ENCODE results near the gene ARMC9. TPM values are rescaled to one million over a fixed set of nuclear protein-coding genes. Genes with fewer than 3 reads are reported as not detected.
"Not testable (repeated sequence)": the region's sequence is repeated elsewhere in the genome, so short reads cannot be mapped to it uniquely, and the experiment has no call there.

Gene ARMC9
- total RNA-seq, 1 experiment from 2014 or later: 38.3 TPM

DNA sequence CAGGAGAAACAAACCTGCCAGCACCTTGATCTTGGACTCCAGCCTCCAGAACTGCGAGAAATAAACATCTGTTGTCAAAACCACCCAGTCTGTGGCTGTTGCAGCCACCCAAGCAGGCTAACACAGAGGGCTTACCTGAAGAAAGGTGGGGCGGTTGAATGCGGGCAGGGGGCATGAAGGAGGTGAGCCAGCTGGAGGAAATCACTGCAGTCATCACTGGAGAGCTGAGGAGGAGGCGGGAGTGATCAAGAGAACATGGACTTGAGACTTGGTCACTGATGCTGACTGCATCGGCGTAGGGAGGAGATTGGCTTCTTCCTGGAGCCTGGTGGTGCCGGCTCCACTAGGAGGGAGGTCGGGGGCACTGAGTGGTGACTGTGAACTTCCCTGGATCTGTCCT is 14.6 kb upstream of the ARMC9 start:
- no peak for DNase-seq (ENCODE audit: low read depth)

DNA sequence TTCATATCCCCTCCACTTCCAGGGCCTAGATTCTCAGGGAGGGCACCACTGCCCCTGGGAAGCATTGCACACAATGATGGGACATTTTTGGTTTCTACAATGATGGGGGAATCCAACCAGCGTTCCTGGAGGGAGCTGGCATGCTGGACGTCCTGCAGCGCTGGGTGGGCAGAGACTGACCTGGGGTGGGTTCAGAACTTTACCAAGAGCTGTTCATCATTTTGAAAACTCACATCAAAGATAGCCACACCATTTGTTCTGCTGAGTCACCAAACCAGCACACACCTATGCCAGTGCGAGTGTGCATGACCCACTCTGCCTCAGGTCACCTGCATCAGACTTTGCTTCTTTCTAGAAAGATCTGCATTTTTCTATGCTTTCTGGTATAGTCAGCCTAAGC is 14.1 kb upstream of the ARMC9 start:
- no peak for DNase-seq (ENCODE audit: low read depth)

DNA sequence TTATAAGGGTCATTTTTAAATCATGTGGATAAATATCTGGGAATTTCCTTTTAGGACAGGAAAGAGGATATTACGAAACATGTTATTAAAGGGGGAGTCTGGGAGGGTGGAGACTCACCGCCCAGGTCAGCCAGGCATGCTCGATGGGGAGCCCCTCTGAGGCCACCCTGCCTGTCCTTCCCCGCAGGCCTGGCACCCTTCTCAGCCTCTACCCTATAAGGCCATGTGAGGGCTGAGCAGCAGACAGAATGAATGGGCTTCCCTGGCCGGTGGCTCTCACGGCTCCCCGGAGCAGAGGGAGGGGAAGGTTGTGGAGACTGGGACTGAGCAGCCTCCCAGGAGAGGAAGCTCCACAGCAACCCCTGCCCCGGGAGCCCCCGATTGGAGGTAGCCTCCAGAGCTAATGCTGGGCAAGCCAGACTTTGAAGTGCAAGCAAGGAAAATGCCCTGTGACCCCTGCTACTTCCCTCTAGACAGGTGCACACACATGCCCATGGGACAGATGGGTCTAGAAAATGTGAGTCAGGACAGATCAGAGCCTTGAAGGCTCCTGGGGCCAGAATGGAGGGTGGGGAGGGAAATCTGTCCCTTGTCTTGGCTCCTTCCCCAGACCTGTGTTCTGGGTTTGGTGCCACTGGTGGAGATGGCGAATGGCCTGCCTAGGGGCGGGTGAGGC is 13.2 kb upstream of the ARMC9 start:
- DNase-seq (ENCODE audit: low read depth): no peak

DNA sequence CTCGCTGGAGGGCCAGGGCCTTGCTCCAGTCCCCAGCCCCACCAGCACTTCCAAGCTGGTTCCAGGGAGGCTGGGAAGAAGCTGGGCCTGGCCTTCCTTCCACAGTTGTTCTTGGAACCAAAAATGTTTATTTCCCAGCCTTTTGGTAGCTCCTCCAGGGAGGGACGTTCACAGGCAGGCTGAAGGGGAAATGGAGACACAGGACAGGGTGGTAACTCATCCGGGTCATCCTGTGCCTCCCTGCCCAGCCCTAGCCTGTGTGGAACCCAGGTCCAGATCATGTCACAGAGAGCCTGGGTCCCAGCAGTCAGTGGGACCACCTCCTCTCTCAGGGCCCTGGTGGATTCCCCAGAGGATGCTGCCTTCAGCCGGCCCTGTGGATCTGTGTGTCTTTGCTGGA is 12.5 kb upstream of the ARMC9 start:
- no peak for DNase-seq (ENCODE audit: low read depth)

DNA sequence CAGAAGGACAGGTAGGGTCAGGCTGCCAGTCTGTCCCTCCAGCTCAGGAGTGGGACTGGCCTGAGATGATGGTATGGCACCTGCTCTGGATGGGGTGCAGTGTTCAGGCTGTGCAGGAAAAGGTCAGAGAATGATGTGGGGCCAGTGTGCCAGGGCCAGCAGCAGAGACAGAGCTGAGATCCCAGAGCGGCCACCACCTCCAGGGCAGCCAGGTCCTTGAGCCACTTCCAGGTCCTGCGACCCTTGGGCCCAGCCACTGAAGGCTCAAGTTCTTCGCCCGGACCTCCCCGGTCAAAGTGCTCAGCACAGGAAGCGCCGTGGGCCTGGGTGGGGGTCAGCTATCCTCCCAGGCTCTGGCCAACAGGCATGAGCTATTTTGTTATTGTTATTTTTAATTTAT is 12.1 kb upstream of the ARMC9 start:
- no peak for DNase-seq (ENCODE audit: low read depth)

DNA sequence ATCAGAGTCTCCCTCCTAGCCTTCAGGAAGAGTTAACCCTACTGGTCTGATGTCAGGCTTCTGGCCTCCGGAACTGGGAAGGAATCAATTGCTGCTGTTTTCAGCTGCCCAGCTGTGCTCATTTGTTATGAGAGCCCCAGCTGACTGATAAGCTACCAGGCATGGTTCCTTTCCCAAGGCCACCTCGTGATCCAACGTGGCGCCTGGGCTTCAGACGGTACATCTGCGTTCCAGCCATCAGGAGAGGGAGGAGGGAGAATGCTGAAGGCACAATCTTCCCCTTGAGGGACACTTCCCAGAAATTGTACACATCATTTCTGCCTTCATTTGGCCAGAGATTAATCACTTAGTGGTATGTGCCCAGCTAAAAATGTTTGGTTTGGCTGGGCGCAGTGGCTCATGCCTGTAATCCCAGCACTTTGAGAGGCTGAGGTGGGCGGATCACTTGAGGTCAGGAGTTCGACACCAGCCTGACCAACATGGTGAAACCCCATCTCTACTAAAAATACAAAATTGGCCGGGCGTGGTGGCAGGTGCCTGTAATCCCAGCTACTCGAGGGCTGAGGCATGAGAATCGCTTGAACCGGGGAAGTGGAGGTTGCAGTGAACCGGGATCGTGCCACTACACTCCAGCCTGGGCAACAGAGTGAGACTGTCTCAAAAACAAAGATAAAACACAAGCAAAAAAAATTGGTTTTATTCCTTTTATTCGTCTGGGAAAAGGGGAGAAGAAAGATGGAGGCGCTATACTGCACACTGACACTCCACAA is 10.5 kb upstream of the ARMC9 start:
- peak; percentile 34 for DNase-seq (ENCODE audit: low read depth)

DNA sequence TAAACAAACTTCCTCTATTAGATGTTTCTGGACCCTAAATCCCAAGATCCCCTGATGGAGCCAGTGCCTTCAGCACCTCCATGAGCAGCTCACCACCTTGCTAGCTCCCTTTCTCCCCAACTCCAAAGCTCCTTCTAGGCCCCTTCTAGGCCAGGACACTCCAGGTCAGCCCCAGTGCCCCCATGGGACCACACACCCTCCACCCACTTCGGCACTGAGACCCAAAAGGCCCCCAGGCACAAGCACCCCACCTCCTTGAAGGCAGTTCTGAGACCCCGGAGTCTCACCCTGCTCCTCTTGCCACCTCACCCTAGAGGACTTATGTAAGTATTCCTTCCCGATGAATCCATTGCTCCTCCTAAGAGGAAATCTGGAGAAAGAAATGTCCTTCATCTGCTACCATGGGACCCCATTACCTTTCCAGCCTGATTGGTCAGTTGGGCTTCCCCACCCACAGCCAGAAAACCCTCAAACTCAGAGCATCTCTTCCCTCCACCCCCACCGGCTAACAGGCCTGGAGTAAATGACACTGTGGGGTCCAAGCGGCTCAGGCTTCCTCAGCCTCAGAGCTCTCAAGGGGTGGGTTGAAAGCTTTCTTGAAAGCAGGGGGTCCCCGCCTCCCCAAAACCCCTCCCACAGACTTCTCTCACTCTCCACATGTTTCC is 9.8 kb upstream of the ARMC9 start:
- no peak for DNase-seq (ENCODE audit: low read depth)

DNA sequence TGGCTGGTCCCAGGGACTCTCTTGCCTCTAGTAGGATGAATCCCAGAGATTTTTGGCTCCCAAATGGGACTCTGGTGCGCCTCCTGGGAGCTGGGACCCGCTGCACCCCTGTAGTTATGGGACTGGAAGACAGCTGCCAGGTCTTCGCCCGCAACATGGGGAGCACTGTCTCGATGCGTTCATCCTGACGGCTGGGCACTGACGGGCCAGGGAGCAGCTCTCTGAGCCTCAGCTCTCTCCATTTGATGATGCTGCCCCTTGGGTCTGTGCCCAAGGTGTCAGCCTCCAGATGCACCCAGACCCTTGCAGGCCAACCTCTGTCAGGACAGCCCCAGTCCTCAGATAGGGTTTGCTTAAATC is 9.3 kb upstream of the ARMC9 start:
- no peak for DNase-seq (ENCODE audit: low read depth)

DNA sequence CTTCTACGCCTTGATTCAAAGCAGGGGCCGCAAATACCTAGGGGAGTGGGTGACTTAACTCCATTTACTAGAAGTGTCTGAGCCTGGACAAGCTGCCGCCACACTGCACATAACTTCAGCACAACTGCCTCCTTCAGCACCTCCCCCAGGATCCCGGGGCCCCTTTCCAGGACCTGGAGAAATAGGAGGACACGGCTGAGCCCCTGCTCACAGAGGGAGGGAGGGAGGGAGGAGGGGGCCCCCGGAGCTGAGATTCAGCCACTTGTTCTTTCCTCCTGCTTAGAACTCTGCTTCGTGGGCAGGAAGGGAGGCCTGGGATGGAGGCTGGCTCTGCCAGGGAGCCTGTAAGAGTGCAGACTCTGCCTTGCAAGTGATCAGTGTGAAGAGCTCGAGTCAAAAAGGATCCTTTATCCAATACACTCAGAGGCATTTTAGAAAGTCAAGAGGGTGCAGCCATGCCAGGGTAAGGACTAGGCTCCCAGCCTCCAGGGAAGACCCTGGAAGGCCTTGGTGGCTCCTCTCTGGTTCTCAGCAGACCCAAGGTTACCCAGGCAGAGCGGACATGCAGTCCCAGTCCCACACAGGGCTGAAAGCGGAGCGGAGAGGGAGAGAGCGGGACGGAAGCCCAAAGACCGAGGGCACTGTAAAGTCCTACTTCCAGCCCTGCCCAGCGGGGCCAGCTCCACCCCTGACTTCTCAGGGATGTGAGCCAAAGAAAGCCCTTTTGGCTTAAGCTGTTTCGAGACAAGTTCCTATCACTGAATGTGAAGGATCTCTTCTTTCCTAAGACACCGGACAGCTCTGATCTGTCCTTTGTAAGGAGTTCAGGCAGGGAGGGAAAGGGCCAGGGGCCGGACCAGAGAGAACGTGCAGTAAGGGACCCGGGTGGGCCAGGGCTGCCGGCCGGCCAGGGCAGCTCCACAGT is 8.6 kb upstream of the ARMC9 start:
- peak; percentile 17 for DNase-seq (ENCODE audit: low read depth)

DNA sequence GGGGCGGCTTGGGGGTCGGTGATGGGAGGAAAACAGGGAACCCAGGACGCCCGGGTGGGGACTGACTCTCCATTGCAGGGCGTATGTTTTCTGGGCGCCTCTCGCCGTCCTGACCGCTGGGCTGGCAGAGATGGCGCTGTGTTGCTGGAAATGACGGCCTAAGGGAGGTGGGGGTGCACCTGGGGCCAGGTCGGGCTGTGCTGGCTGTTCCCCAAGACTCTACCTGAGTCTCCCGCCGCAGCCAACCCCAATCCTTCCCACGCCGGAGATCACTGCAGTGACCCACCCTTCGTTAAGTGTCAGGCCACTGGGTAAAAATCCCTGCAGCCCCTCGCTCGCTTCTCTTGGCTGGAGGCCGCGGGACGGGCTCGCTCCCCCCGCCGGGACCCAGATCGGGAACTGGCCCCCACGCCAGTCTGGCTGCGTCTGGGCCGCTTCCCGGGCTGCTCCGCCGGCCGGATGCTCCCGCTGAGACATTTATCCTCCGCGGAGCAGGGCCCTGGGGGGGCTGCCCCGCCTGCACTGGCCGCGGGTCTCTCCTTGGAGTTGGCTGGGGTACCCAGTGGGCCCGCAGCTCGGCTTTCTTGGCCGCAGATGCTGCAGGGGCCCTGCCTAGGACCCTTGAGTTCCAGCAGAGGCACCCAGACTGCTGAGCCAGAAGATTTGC is 7.8 kb upstream of the ARMC9 start:
- DNase-seq (ENCODE audit: low read depth): peak; percentile 54

DNA sequence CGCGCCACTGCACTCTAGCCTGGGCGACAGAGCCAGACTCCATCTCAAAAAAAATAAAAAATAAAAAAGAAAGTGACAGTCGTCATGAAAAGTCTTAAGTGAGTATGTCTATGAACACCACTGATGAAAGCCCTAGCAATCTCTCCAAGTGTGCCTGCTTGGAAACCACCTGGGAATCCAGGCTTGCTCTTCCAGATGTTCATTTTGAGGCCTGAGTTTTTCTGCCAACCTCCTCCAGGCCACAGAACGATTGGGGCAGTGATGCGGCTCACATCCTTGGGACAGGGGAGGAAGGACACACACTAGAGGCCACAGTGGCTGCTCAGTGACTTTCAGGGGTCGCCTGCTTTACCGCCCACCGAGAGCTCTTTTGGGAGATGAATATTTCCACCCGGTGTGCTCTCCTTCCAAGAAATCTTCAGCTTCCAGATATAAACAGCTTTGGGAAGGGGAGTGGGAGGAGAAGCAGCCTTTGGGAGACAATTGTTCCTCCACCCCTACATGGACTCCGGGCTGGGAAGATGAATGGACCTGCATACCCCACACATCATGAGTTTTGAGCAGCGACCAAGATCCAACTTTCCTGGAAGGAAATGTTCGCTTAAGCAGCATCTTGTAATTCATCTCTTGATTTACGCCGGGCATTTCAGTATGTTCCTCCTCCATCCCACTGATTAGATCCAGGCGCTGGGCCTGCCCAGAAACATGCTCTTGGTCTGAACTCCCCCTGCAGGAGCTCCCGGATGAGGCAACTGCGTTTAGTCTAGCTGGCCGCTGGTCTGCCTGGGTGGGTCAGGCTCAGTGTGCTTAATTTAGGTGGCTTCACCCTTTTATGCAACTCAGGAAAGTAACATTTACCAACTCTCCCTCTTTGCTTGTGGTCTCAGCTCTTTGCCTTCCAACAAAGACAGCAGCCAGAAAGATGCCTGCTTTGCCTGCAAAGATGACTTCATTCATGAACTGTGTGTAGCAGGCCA is 6.2 kb upstream of the ARMC9 start:
- peak; percentile 49 for DNase-seq (ENCODE audit: low read depth)

DNA sequence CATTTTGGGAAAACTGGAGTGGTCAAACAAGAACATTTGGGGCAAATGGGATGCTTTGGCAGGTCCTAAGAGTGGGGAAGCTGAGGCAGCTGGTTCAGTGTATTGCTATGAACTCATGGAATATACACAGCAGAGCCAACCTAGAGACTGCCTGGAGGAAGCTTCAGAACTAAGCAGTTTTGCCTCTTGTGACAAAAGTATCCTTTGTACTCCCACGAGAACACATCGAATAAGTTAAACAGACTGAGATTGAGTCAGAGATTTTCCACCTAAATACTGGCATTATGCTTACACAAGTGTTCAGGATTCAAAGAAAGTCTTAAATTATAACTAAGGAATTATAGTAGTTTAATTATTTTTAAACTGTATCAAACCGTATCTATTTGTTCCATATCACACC is 5.2 kb upstream of the ARMC9 start:
- no peak for DNase-seq (ENCODE audit: low read depth)

DNA sequence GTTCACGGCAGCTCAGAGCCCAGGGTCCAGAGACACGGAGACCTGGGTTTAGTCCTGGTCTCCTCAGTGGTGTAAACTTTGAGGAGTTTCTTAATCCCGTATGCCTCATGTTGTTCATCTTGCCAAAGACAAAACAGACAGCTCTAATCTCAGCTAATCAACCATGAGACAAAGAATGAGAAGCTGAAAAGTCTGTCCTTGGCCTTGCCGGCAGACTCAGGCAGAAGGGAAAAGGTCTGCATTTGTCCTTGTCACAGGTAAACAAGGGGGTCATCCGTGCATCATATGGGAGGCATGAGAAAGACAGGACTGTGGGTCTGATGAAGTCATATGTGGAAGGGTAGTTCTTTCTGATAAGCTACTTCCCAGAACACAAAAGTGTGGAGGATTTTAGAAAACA is 1.8 kb upstream of the ARMC9 start:
- no peak for DNase-seq (ENCODE audit: low read depth)

DNA sequence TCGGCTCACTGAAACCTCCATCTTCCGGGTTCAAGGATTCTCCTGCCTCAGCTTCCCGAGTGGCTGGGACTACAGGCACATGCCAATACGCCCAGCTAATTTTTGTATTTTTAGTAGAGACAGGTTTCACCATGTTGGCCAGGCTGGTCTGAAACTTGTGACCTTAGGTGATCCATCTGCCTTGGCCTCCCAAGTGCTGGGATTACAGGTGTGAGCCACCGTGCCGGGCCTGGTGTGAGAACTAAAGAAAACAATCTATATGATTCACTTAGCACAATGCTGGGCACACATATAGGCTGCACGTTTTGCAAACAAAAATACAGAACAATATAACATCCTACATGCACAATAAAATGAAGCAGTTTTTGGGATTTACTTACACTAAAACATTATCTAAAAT is 1.2 kb upstream of the ARMC9 start:
- DNase-seq (ENCODE audit: low read depth): not testable (repeated sequence)

DNA sequence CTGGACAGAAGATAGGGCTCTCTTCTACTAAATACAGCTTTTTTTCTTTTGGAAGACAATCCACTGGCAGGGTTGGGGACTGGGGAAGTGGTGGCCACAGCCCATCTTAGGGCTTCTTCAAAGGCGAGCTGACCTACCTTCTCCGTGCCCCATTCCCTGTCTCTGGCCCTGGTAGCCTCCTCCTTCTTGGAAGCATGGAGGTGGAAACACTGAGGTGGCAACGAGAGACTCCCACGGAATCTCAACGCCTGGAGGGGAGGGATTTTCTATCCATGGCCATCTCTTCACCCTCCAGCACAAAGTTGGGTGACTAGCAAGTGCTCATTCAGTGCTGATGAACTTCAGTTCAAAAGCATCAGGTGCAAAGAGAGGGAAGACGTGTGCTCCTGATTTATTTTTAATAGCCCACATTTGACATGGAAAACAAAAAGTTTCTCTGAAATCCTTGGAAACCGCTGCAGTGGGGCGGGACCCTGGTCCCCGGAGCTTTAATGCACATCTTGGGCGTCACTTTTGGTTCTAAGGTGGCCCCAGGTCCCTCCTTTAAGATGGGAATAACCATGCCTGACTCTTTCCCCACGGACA is 633 bp upstream of the ARMC9 start:
- no peak for DNase-seq (ENCODE audit: low read depth)

DNA sequence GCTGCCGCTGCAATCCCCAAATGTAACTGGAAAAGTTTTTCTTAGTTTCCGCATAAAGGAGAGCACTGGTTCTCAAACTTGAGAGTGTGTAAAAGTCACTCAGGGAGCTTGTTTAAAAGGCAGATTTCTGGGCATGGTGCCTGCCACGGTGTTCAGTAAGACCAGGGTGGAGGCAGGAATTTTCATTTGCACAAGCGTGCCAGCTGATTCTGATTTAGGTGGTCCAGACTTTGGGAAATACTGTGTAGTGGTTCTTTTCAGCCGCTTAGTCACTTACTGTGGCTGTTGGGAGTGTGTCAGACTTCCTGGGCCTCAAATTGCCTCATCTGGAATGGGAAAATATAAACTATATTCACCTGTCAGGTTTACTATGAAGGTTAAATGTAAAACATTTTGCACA is 788 bp downstream of the ARMC9 start:
- peak; percentile 62 for DNase-seq (ENCODE audit: low read depth)

DNA sequence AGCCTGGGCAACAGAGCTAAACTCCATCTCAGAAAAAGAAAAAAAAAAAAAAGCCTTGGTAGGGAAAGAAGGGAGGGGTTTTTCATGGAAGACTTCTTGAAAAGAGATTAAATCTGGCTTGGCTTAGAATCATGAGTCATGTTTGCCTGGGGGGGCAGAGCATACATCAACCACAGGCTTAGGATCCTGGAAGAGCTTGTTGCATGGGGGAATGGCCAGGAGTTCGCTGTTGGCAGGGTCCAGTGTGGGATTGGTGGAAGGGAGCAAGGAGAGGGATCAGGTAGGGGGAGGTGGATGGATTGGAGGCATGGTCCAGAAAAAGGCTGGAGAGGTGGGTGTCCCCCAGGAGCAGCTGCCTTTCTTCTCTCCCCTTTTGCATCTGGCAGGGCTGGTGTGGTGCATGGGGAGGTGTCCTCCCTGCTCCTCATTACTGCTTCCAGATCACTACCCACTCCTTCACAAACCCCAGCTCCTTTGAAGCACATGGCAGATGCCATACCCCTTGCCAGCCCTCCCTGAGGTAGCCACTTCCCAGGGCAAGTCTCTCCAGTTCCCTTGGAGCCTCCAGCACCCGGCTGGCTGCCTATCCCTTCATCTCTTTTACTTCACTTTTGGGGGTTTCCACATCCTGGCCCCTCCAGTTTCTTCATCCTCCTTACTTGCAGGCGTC is 2.5 kb downstream of the ARMC9 start:
- DNase-seq (ENCODE audit: low read depth): peak; percentile 79

DNA sequence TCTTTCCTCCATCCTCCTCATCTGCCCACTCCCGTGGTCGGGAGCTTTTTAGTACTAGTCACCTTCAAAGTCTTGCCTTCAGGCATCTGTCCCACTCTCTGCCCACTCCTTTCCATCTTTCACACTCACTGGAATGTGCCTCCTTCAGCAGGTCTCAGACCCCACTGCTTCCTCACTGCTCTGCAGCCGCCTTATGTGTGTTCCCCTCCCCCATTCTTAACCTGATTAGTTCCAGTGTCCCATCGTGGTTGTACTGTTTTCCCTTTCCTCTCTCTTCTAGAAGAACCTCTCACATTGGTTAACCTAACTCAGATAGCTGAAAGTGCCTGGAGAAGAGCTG is 3.0 kb downstream of the ARMC9 start:
- no peak for DNase-seq (ENCODE audit: low read depth)

DNA sequence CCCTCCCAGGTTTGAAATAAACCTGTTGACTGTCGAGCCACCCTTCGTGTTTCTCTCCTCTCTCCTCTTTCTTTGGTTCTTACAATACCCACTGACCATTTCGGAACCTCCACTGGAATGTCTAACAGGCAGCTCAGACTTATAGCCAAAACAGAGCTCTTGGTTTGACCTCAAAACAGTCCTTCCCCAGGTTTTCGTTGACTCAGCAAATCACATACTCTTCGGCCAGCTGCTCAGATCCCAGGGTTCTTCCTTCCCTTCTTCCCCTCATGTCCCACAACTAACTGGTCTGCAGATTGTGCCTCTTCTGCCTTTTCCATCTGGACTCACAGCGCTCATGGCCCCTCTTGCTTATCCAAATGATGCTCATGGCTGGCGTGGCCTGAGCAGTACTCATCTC is 4.7 kb downstream of the ARMC9 start:
- no peak for DNase-seq (ENCODE audit: low read depth)
